Activated CD8-positive, alpha-beta T cell treated with anti-CD3 and anti-CD28 coated beads, Interleukin-2, amount 10 ng/mL, durations not matched to agents 7 days and 5 days (primary cell): Measurements from ENCODE around the gene MRGPRF. TPM values are rescaled to one million over a fixed set of nuclear protein-coding genes. Genes with fewer than 3 reads are reported as not detected.

Experiments used
- ATAC-seq: fragments of 150-1000 bp; cut with Tn5 transposase; one replicate; pipeline ENCODE4 v1.10.0; 2021; ENCODE audit warnings: moderate library complexity
- CTCF ChIA-PET: fragments of 350-600 bp; sonication (Branson Sonifier 250); formaldehyde crosslinking; loops from one replicate; lab custom pipeline; 2021; ENCODE audit warnings: antibody characterized with exemption; lab: Charles Lee
- POLR2A ChIA-PET: fragments of 350-600 bp; sonication (Branson Sonifier 250); formaldehyde crosslinking; loops from one replicate; lab custom pipeline; 2021; ENCODE audit warnings: antibody characterized with exemption; lab: Charles Lee
- DNase-seq: peaks from one replicate; pipeline ENCODE4 v3.0.0-alpha.2; 2020
- H3K27ac Mint-ChIP-seq: one replicate; pipeline ENCODE4 v1.8.0; 2021; ENCODE audit warnings: mild to moderate bottlenecking, mixed read lengths
- H3K27me3 Mint-ChIP-seq: one replicate; pipeline ENCODE4 v1.8.0; 2021; ENCODE audit warnings: low read depth, mixed read lengths
- H3K36me3 Mint-ChIP-seq: one replicate; pipeline ENCODE4 v1.8.0; 2021; ENCODE audit warnings: low read depth, mixed read lengths
- H3K4me1 Mint-ChIP-seq: one replicate; pipeline ENCODE4 v1.8.0; 2021; ENCODE audit warnings: low read depth, mixed read lengths
- H3K4me3 Mint-ChIP-seq: one replicate; pipeline ENCODE4 v1.8.0; 2021; ENCODE audit warnings: mild to moderate bottlenecking, mixed read lengths
- H3K9me3 Mint-ChIP-seq: one replicate; pipeline ENCODE4 v1.8.0; 2022; ENCODE audit warnings: mixed read lengths; ENCODE audit not compliant: insufficient read depth
- total RNA-seq, 2 experiments: library from RNA; stranded (reverse); gene quantifications; one replicate each; pipeline ENCODE4 v1.2.3, GENCODE V29; 2021

MRGPRF gene
- total RNA-seq, 2 experiments from 2014 or later: not detected

DNA sequence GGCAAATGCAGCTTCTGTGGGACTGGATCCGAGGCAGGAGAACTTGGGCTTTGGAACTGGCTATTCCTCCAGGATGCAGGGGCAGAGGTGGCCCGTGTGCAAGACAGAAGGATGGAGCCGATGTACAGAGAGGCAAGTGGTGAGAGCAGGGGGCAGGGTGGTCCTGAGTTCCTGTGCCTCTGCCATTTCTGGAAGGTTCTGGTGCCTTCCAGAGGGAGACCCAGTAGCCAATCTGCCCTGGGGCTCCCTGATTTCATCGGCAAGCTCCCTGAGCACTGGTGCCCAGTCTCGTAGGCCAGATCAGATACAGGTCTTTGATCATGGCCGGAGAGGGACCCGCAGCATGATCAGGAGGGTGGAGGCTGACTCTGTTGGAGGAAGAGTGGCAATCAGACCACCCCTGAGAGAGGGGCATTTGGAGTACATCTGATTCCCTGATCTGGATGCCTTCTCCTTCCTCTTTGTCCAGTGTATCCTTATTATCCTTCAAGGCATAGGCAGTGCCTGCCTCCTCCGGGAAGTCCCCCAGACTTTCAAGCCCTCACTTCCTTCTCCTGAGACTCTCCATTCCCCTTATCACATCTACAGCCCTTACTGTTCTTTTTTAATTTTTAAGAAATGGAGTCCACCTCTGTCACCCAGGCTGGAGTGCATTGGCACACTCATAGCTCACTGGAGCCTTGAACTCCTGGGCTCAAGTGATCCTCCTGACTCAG lies 42.0 kb downstream of the MRGPRF start:
- Mint-ChIP-seq H3K36me3 (no peaks in the 10 kb centered on the region), H3K4me3 (no peak overlapping the region)
- CTCF ChIA-PET: no interaction called here

DNA sequence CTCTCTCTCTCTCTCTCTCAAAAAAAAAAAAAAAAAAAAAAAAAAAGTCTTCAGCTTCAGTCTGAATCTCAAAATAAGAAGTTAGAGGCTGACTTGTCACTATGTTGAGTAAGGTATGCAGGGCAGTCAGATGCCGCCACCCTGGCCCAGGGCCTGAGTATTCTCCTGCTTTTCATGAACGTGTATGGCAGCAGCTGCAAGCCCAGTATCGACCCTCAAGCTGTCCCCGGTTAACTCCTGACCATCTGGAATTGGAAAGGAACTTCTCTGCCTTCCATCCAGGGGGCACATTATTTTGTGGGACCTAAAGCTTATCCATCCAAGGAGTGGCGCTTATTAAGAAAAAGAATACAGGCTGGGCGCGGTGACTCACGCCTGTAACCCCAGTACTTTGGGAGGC lies 43.7 kb downstream of the MRGPRF start:
- DNase-seq (no peak), ATAC-seq (no peak)
- POLR2A ChIA-PET: no interaction called here
- Mint-ChIP-seq H3K27me3 (peaks cover 4% of the 10 kb centered on the region), H3K36me3 (no peaks in the 10 kb centered on the region), H3K4me3 (no peak overlapping the region), H3K9me3 (no peaks in the 10 kb centered on the region), H3K4me1 (peaks cover 5% of the 10 kb centered on the region), H3K27ac (no peak overlapping the region)
- CTCF ChIA-PET: interaction anchor here (1.7 kb wide), 1 partner anchor 13 kb away, joined by 4 read pairs; no protein-coding TSS in a partner anchor

More for the DNA sequence above, 42.0 kb downstream of the MRGPRF start:
- H3K27ac Mint-ChIP-seq: no peak overlapping the region
- no peaks in the 10 kb centered on the region for H3K4me1 Mint-ChIP-seq
- POLR2A ChIA-PET: no interaction called here
- DNase-seq (no peak), ATAC-seq (no peak)
- H3K27me3 Mint-ChIP-seq: peaks cover 4% of the 10 kb centered on the region
- no peaks in the 10 kb centered on the region for H3K9me3 Mint-ChIP-seq

DNA sequence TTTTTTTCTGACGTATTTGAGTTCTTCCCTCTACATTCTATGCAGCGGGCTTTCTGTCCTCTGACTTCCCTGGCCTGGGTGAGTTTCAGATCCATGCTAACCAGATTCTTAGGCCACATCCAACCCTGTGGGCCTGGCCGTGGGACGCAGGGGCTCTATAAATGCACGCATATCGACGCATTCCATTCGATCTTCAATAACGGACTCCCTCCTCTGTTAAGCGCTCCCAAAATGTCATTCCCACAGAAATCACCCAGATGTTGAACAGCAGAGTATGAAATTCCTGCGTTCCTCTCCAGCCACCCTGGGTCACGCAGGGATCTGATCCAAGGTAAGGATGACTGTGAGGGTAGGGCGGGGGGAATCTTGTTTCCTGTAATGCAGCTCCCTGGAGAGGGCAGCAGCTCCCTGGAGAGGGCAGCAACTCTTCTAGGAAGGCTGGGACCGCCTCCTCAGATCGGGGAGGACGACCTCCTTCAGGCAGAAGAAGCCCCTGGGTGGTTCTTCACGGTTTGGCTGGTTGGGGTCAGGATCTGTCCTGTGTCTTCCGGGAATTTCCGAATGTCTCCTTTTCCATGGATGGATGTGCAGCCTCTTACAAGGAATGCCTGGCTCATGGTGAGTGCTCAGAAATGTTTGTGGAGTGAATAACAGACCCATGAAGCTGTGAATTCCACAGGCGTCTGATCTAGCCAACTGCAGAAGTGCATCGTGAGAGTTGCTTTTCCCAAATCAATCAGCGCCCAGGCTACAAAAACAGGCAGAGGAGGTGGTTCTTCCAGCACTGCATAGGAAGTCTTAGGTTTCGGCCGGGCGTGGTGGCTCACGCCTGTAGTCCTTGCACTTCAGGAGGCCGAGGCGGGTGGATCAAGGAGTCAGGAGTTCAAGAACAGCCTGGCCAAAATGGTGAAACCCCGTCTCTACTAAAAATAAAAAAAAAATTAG lies 44.5 kb downstream of the MRGPRF start:
- ChIA-PET CTCF (interaction anchor here (1.7 kb wide), 1 partner anchor 12 kb away, joined by 4 read pairs; no protein-coding TSS in a partner anchor), POLR2A (no interaction called here)
- Mint-ChIP-seq H3K27ac (no peak overlapping the region), H3K36me3 (no peaks in the 10 kb centered on the region), H3K27me3 (peaks cover 4% of the 10 kb centered on the region), H3K9me3 (no peaks in the 10 kb centered on the region), H3K4me1 (peaks cover 5% of the 10 kb centered on the region), H3K4me3 (no peak overlapping the region)
- ATAC-seq (no peak), DNase-seq (no peak)

DNA sequence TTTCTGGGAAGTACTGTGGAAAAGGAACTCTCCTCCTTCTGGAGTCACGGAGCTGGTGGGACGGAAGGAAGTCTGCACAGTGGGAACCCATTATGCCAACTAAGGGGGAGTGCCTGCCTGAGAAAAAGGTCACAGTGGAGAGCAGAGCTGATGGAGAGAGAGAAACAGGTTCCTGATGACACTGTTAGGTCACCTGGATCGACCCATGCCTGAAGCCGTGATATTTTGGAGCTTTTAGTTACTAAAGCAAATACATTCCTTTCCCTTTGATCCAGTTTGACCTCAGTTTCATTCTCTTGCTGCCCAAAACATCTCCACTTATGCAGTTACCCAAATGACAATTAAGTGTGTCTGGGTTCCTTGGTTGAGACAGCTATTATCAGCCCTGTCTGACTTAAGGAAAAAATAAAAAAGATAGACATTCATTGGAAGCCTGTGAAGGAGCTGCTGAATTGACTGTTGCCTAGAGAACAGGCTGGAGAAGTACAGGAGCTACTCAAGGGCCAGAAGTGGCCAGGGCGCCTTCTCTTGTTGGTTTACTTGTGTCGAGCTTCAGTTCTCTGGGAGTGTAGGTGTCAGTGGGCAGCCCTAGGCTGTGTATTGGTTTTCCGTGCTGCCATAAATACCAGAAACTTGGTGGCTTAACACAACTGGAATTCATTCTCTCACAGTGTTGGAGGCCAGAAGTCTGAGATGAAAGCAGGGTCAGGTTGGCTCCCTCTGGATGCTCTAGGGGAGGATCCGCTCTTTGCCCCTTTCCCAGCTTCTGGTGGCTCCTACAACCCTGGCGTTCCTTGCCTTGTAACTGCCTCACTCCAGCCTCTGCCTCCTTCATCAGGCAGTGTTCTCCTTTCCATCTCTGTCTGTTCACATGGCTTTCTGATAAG lies 45.9 kb downstream of the MRGPRF start:
- DNase-seq (no peak), ATAC-seq (no peak)
- Mint-ChIP-seq H3K36me3 (peaks cover 2% of the 10 kb centered on the region), H3K27ac (no peak overlapping the region), H3K4me3 (no peak overlapping the region), H3K4me1 (peaks cover 17% of the 10 kb centered on the region), H3K9me3 (no peaks in the 10 kb centered on the region), H3K27me3 (no peaks in the 10 kb centered on the region)
- POLR2A ChIA-PET: no interaction called here
- CTCF ChIA-PET: no interaction called here

DNA sequence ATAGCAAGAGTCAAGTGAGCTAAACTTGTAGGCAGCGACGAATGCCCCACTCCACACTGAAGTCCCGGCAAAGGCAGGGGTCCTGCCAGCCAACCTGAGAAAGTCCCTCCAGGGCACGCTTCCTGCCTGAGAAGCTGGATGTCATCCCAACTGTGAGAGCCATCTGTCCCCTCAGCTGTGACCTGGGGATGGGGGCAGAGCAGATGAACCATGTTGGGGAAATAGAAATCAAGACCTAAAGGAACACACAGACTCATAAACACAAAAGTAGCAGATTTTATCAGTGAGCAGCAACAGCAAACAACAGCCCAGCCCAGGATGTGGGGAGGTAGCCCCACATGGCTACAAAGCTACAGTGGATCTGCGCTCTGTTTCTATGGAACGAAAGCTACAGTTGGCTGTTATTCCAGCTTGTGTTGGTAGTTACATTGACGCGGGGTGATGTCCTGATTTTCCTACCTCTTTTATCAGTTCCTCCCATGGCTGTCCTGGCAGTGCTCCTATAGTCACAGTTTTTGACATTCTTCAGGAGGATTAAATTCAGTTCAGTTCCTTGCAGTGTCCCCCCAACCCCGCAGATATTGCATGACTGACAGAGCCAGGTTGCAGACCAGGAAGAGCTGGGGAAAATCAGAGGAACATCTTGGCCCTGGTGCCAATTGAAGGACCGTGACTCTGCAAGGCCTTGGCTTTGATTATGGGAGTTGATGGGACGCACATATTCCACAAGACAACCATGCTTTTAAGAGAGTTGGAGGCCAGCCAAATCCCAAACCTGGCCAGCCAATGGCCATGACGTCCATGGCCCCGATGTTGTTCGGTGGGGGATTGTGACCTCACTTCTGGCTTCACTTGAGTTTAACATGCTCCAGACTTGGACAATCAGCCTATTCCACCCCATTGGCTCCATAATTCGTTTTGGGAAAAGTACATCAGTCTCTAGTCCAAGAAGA lies 46.9 kb downstream of the MRGPRF start:
- Mint-ChIP-seq H3K27ac (no peak overlapping the region), H3K4me3 (no peak overlapping the region), H3K36me3 (peaks cover 2% of the 10 kb centered on the region), H3K27me3 (no peaks in the 10 kb centered on the region), H3K4me1 (peaks cover 17% of the 10 kb centered on the region), H3K9me3 (no peaks in the 10 kb centered on the region)
- ChIA-PET CTCF (no interaction called here), POLR2A (no interaction called here)
- no peak for DNase-seq
- peak; percentile 47 for ATAC-seq

DNA sequence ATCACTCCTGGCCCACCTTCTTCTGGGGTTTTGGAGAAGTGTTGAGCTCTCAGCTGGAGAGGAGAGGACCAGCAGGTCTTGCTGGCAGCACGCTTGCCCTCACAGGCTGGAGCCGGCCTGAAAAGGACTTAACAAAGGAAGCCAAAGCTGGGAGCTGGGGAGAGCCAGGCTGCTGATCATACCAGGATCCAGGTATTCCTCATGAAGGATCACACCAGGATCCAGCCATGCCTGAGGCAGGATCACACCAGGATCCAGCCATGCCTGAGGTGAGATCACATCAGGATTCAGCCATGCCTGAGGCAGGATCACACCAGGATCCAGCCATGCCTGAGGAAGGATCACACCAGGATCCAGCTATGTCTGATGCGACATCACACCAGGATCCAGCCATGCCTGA lies 49.3 kb downstream of the MRGPRF start:
- DNase-seq (no peak), ATAC-seq (no peak)
- Mint-ChIP-seq H3K27me3 (no peaks in the 10 kb centered on the region), H3K4me3 (no peak overlapping the region), H3K36me3 (peaks cover 2% of the 10 kb centered on the region), H3K27ac (peak overlapping the region; percentile 49), H3K9me3 (no peaks in the 10 kb centered on the region), H3K4me1 (peaks cover 17% of the 10 kb centered on the region)
- POLR2A ChIA-PET: no interaction called here
- CTCF ChIA-PET: no interaction called here

DNA sequence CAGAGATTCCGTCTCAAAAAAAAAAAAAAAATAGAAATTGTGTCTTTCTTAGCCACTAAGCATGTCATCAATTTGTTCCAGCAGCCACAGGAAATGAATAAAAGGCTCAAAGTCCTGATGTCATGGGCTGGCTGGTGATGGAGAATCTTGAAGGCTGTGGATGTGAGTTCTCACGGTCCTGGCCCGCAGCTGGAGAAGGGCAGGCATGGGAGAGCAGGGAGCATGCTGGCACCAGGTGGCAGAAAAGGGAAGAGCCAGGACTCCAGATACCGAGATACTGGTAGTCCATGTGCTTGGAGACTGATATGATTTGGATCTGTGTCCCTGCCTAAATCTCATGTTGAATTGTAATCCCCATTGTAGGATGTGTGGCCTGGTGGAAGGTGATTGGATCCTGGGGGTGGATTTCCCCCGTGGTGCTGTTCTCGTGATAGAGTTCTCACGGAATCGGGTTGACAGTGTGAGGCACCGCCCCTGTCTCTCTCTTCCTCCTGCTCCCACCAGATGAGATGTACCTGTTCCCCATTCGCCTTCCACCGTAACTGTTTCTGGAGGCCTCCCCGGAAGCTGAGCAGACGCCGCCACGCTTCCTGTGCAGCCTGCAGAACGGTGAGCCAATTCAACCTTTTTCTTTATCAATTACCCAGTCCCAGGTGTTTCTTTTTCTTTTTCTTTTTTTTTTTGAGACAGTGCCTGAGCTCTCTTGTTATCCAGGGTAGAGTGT lies 50.4 kb downstream of the MRGPRF start:
- CTCF ChIA-PET: no interaction called here
- Mint-ChIP-seq H3K36me3 (peaks cover 2% of the 10 kb centered on the region), H3K4me3 (peak overlapping the region; percentile 36), H3K27me3 (no peaks in the 10 kb centered on the region), H3K4me1 (peaks cover 17% of the 10 kb centered on the region), H3K9me3 (no peaks in the 10 kb centered on the region), H3K27ac (peak overlapping the region; percentile 76)
- ATAC-seq: peak; percentile 72
- POLR2A ChIA-PET: interaction anchor here (0.6 kb wide), 1 partner anchor 115 kb away, joined by 3 read pairs; no protein-coding TSS in a partner anchor
- peak; percentile 33 for DNase-seq

DNA sequence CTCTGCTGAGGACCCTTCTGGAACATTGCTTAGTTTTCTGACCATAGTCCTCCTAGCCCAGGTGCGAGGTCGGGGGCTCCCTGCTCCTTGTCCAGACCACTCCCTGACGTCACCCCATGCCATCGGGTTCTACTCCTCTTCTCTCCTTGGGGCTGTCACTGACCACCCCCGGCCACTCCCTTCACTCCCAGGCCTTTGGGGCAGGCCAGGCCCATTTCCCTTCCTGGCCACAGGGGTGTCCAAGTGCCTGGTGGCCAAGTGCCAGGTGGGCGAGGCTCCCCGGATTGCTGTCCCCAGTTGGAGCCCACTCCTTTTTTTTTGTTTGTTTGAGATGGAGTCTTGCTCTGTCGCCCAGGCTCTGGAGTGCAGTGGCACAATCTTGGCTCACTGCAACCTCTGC lies 51.8 kb downstream of the MRGPRF start:
- no peaks in the 10 kb centered on the region for H3K27me3 Mint-ChIP-seq
- H3K36me3 Mint-ChIP-seq: peaks cover 2% of the 10 kb centered on the region
- H3K27ac Mint-ChIP-seq: no peak overlapping the region
- CTCF ChIA-PET: no interaction called here
- POLR2A ChIA-PET: no interaction called here
- no peak overlapping the region for H3K4me3 Mint-ChIP-seq
- ATAC-seq (no peak), DNase-seq (no peak)
- H3K9me3 Mint-ChIP-seq: no peaks in the 10 kb centered on the region
- peaks cover 17% of the 10 kb centered on the region for H3K4me1 Mint-ChIP-seq

DNA sequence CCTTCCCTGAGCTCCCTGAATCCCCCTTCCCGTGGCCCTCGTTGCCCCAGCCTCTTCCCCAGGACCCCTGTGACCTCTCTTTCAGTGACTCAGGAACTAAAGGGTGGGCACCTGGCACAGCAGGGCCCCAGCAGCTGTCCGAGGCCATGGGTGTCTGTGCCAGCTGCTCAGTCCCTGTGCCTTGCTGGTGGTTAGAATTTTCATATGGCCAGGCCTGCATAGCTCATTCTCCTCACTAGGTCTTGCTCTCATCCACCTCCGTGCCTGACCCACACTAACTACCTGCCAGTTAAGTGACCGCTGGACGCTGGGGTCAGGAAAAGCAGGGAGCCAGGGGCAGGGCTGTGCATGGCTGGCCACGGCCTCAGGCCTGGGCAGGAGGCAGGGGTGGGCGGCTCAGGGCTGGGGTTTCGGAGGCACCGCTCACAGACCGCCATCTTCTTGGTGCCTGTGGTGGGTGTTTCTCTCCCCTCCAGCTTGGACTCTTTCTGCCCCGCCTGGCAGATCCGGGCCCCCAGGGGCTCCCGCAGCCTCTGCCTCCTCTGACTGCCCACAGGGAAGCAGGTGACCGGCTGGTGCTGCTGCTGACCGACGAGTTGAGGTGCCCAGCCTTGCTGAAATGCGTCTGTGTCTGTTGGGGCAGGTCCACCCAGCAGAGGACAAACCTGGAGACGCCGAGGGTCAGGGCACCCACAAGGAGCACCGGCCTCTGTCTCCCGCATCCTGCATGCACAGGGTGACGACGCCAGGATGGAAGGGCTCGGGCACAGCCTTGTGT lies 52.6 kb downstream of the MRGPRF start:
- Mint-ChIP-seq H3K27ac (no peak overlapping the region), H3K36me3 (peaks cover 2% of the 10 kb centered on the region), H3K27me3 (no peaks in the 10 kb centered on the region), H3K4me3 (no peak overlapping the region), H3K4me1 (peaks cover 14% of the 10 kb centered on the region), H3K9me3 (no peaks in the 10 kb centered on the region)
- CTCF ChIA-PET: no interaction called here
- POLR2A ChIA-PET: no interaction called here
- ATAC-seq: no peak
- no peak for DNase-seq
